Activated effector memory CD4-positive, alpha-beta T cell treated with Interleukin-2 at 50 U/mL for 16 hours (primary cell): ENCODE results near the gene CAVIN2.

ENCODE experiments used
- DNase-seq: peaks from one replicate; pipeline ENCODE4 v3.0.0-alpha.2; 2020

The CAVIN2 gene

DNA sequence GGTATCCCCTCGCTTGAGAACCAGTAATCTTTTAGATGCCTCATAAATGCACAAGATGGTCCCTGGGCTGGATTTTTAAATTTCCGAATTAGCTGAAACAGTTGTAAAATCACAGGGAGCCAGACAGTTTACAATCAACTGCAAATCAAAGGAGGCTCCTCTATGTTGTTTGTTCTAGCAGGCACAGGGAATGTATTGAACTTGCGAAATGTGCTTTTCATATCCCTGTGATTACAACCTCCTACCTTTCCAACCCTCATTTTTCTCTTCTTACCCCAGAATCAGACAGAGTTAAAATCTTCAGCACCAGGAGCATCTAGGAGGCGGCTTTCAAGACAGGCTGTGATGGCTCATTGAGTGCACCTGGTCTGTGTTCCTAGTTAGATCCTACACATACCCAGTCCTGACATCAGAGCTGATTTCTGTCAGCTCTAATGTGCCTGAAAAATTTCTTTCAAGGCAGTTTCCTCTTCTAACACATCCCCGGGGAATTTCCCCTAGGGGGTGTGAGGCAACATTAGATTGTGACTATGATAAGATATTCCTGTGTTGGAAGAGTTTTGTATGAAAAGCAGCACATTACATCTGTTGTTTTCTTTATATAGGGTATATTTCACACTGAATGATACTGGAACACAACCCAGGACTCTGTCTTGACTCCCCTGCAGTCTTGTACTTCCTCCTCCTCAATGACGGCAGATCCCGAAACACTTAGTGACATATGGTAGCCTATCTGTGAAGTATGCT lies 17.9 kb upstream of the CAVIN2 start:
- DNase-seq = no peak

DNA sequence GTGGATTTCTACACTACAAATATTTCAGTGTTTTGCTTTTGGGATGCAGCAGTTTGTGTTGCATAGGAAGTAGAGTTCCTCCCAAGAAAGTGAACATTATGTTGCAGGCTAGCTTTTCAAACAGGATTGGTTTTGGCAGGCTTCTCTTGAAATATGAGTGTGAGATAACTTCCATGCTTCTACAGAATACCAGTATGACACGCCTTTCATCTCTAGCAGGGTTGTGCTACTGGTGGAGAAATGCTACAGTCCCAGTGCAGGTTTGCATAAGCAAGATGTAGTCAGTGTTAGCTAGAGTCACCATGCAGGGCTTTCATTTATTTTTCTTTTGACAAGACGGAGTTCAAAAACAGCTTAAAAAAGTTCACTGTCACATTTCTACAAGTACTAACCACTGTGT lies 17.1 kb upstream of the CAVIN2 start:
- DNase-seq = no peak

- DNase-seq = no peak
Observed at GRCh38 chr2:191862156-191862775, 15.4 kb upstream of the CAVIN2 start.

DNA sequence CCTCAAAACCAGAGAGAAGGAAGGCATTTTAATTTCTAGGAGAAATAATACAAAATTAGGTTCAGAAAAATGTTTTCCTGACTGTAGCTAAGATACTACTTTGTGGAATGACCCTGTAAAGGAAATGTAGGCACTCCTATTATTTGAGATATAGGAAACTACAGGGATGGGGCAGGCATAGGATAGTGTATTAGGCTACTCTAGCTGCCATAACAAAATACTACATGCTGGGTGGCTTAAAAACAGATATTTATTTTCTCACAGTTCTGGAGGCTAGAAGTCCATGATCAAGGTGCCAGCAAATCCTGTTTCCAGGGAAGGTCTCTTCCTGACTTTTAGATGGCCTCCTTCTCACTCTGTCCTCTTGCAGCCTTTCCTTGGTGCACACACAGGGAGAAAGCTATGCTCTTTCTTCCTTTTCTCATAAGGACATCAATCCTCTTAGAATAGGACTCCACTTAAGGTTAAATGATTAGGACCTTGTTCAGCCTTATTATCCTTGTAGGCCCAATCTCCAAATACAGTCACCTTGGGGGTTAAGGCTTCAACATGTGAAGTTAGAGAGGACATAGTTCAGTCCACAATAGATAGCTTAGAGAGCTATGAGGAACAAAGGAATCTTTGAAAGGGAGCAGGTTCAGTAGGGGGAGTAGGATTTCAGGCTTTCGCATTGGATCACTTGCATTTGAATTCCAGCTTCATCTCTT lies 14.0 kb upstream of the CAVIN2 start:
- DNase-seq = no peak

DNA sequence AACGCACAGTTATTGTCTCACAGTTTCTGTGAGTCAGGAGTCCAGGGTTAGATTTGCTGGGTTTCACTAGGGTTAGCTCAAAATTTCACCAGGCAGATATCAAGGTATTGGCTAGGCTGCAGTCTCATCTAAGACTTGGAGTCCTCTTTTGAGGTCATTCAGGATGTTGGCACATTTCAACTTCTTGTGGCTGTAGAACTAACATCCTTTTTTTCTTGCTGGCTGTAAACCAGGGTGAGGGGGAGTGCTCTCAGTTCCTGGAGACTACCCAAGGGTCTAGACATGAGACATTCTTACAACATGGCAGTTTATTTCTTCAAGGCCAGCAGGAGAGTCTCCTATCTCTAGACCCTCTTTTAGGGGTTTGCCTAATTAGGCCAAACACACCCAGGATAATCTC lies 12.8 kb upstream of the CAVIN2 start:
- no peak for DNase-seq

DNA sequence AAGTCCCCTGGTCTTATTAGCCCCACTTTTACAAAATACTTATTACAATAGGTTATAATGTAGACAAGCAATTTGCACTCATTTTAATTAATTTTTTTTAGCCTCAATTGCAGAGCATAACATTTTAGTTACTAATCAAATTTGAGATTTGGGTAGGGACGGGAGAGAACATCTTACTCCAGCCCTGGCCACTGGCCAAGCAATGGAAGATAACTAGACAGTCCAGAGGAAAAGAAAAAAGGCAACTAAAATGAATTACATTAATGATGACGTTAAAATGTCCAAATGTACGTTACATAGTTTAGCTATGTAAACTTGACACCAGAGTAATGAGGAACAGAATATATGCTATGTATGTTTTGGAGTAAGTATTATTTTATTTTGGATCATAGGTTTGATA lies 11.0 kb upstream of the CAVIN2 start:
- DNase-seq = no peak

GRCh38 chr2:191857259-191857805 lies 10.4 kb upstream of the CAVIN2 start:
- no peak for DNase-seq

DNA sequence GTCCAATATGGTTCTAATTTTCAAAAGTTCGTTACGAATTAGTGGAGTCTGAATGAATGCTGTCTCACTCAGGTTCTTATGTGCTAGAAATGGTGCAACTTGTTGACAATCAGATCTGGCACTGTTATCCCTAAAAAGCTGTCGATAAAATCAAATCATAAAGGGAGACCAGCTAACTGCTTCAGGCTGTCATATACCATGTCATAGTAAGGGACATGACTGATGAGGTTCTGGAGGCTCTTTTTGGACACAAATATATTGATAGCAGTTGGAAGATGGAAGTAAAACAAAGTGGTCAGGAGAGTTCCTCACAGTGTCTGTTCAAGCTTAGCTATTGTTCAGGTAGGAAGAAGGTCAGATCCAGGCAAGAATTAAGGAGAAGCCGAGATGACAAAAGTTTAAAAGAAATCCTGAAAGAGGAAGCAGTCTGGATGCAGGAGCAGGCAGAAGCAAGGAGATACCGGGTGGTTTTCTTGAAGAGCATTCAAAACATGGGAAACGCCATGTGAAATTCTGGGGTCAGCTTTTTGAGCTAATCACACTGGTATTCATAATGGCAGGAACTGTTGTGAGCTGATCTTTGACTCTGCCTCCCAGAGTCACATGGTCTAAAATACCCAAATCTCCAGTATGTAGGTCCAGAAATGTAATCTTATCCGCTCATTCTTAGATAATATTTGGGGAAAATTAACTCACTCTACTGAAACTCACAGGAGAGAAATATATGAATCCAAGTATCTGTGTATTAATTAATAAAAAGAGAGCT lies 9.4 kb upstream of the CAVIN2 start:
- no peak for DNase-seq

- no peak for DNase-seq
Observed at GRCh38 chr2:191855382-191855781, 8.5 kb upstream of the CAVIN2 start.

DNA sequence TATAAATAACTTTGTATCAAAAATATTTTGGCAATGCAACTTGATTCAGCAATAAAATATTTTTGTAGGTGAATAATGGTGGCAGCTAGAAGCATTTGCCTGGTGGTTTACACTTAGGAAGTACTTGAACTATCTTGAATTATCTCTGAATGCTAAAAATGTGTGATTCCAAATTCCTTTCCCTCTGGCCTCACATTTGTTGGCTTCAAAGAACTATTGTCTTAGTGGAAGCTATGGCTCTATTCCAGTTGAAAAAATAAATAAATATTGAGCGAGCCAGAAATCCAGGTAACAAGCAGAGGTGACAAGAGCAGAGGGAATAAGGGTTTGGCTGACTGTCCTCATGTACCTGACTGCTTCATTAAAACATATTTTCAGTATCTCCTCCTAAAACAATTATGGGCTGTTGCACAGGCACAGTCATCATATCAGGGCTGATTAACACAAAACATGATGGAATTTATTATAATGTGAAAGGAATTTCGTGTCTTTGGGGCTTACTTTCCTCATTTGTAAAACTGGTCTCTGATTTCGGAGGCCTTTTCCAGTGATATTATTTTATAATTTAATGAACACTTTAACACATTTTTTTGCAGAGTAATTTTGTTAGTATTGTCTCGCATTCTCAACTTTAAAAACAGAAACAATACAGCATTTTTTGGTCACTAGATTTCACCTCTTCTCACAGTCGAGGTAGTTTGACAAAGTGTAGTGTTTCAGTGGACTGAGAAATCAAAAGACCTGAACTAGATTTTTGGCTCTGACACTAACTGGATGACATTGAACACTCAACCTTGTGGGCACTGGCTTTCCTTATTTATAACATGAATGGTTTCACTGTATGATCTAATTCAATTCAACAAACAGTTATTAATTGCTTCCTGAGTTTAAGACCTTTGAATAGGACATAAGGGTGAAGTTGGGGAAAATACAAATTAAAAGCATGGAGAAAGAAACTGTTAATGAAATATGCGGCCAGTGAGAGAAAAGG lies 7.8 kb upstream of the CAVIN2 start:
- no peak for DNase-seq

DNA sequence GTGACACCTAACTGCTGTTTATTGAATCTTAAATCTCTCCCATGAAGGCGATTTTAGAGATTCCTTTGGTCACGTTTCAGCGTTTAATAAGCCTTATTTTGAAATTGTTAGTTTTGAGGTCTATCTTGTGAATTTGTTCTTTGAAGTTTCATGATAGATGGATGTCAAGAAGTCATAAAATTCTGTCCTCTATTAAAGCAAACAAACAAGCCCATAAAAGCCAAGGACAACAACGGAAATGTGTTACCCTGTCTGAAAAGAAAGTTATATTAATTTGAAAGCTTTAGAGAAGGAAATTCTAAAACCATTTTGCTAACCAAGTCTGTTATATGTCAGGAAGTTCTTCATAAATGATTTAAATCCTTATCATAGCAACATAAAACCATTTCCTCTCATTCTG lies 7.0 kb upstream of the CAVIN2 start:
- no peak for DNase-seq

- no peak for DNase-seq
Observed at GRCh38 chr2:191851158-191851557, 4.3 kb upstream of the CAVIN2 start.

- DNase-seq = no peak
Observed at GRCh38 chr2:191848771-191849767, 2.2 kb upstream of the CAVIN2 start.

GRCh38 chr2:191847764-191848163 lies 876 bp upstream of the CAVIN2 start:
- DNase-seq = no peak

DNA sequence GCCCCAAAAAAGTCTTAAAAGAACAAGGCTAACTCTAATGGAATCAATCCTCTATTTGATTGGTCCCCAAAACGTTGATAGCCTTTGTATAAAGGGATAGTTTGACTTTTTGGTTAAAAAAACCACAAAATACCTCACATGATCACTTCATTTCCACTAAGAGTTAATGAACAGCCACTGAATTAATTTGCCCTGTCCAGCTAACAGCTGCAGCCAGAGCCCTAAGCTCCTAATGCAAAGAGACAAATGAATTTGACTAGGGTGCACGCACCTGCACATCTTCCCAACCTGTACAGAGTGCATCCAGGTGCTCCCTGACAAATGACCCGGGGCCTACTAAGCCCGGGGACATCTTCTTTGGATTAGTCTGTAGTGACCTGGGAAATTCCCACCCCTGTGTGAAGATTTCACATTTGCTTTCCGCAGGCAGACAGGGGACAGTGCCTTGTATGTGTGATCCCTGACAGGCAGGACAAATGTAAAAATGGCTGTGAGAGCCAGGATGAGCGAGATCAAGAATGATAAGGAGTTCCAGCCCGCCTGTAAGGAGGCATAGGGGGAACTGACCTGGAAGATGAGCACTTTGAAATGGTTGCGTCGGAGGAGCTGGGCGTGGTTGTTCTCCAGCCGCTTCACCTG lies 893 bp downstream of the CAVIN2 start:
- no peak for DNase-seq

- DNase-seq = no peak
Observed at GRCh38 chr2:191845248-191845715, 1.6 kb downstream of the CAVIN2 start.

GRCh38 chr2:191844706-191845105 lies 2.2 kb downstream of the CAVIN2 start:
- DNase-seq = no peak

DNA sequence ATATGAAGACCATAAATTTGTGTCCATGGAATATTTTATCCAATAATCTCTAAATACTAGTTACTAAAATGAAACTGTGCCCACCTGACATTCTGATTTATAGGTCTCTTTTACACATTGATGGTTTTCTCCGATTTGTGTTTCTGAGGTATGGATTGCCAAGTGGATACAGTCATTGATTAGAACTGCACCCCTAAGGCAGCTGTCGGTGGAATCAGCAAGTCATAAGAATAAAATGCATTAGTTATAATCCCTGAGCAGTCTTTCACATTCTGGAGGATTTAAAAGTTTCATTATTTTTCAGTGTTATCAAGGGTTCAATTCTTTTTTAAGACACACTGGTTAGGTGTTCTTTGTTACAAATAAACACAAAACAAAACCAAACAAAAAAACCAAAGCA lies 6.0 kb downstream of the CAVIN2 start:
- no peak for DNase-seq

GRCh38 chr2:191839918-191840804 lies 6.7 kb downstream of the CAVIN2 start:
- DNase-seq = no peak
